Activated CD4-positive, alpha-beta T cell treated with anti-CD3 and anti-CD28 coated beads, Interleukin-2, amount 10 ng/mL, durations not matched to agents 7 days and 5 days (primary cell): ENCODE results near the gene TMEM273. TPM values are rescaled to one million over a fixed set of nuclear protein-coding genes. Genes with fewer than 3 reads are reported as not detected.

Experiments used
- CTCF ChIA-PET: fragments of 350-600 bp; sonication (Branson Sonifier 250); formaldehyde crosslinking; loops from one replicate; lab custom pipeline; 2021; ENCODE audit warnings: antibody characterized with exemption; lab: Charles Lee
- POLR2A ChIA-PET: fragments of 350-600 bp; sonication (Branson Sonifier 250); formaldehyde crosslinking; loops from one replicate; lab custom pipeline; 2021; ENCODE audit warnings: antibody characterized with exemption; lab: Charles Lee
- DNase-seq: peaks from one replicate; pipeline ENCODE4 v3.0.0-alpha.2; 2020
- H3K27ac Mint-ChIP-seq: one replicate; pipeline ENCODE4 v1.8.0; 2021; ENCODE audit warnings: mild to moderate bottlenecking, moderate library complexity, mixed read lengths
- H3K27me3 Mint-ChIP-seq: one replicate; pipeline ENCODE4 v1.8.0; 2021; ENCODE audit warnings: mixed read lengths
- H3K36me3 Mint-ChIP-seq: one replicate; pipeline ENCODE4 v1.8.0; 2021; ENCODE audit warnings: low read depth, mixed read lengths
- H3K4me1 Mint-ChIP-seq: one replicate; pipeline ENCODE4 v1.8.0; 2021; ENCODE audit warnings: mixed read lengths
- H3K4me3 Mint-ChIP-seq: one replicate; pipeline ENCODE4 v1.8.0; 2021; ENCODE audit warnings: mild to moderate bottlenecking, moderate library complexity, mixed read lengths
- H3K9me3 Mint-ChIP-seq: one replicate; pipeline ENCODE4 v1.8.0; 2021; ENCODE audit warnings: mixed read lengths
- total RNA-seq, 2 experiments: library from RNA; stranded (reverse); gene quantifications; one replicate each; pipeline ENCODE4 v1.2.3, GENCODE V29; 2021

The TMEM273 gene
- total RNA-seq, 2 experiments from 2014 or later, result 12.5 to 14.0 TPM

DNA sequence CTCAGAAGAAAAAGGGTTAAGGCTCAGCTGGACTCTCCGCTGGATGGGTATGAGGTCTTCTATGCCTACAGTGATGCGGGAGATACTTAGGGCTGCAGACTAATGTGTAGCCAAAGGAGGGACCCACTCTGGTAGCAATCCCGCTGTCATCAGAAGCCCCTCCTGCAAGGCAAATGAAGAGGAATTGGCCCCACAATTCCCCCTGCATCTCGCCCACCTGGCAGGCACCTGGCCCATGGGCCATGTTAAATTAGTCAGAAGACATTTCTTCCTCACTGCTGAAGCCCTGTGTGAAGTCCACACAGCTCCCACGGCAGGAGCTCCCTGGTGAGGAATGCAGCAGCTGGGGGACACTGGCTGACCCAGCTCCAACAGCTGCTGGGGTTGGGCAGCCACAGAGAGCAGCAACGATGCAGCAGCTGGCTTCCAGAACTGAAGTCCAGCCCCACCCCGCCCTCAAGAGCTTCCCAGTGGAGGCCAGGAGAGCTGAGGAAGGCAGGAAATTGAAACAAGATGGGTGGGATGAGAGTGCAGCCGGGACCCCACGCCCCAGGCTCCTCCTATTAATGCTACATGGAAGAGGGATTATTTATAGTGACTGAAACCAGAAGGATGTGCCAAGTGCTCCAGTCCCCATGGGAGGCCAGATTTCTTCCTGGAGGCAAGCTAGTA, 78.4 kb downstream of the TMEM273 start:
- H3K4me1 Mint-ChIP-seq, result peaks cover 2% of the 10 kb centered on the region
- H3K27me3 Mint-ChIP-seq, result peaks cover 18% of the 10 kb centered on the region
- ChIA-PET POLR2A (no interaction called here), CTCF (no interaction called here)
- H3K4me3 Mint-ChIP-seq, result no peak overlapping the region
- H3K27ac Mint-ChIP-seq, result no peak overlapping the region
- no peaks in the 10 kb centered on the region for H3K36me3 Mint-ChIP-seq
- H3K9me3 Mint-ChIP-seq, result no peaks in the 10 kb centered on the region
- no peak for DNase-seq

DNA sequence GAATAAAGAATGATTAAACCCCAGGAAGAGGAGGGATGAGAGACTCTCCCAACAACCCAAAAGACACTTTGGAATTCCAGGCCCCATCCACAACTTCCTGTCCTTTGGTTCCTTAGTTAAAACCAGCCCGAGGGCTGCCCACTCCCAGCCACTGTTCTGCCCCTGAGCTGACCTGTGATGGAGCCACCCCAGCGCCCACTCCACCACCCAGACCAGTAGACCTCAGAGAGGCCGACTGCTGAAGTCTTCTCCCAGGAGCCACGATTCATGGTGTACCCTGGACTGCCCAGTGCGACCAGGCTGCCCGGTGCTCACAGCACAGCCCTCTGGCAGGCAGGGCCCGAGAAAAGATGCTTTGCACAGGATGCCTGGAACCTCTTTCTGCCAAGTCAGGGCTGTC, 79.5 kb downstream of the TMEM273 start:
- ChIA-PET POLR2A (no interaction called here), CTCF (no interaction called here)
- Mint-ChIP-seq H3K4me3 (no peak overlapping the region), H3K36me3 (no peaks in the 10 kb centered on the region), H3K4me1 (no peaks in the 10 kb centered on the region), H3K9me3 (no peaks in the 10 kb centered on the region), H3K27me3 (peaks cover 9% of the 10 kb centered on the region), H3K27ac (no peak overlapping the region)
- DNase-seq, result no peak

DNA sequence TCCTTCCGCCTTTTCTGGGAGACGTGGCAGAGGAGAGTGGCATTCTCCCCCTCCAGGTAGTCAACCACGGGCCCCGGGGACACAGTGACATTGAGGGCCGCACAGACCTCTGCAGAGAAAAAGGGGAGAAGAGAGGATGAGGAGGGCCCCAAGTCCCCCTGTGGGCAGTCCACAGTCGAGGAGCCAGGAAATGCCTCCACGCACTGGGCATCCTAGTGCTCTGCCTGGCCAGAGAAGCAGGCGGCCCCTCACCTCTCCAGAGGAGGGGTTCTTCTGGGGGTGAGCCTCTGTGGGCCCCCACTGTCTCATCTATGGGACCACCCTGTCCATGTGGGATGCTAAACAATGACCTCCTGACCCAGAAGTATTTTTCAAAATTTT, 80.3 kb downstream of the TMEM273 start:
- no peak for DNase-seq
- no peak overlapping the region for H3K4me3 Mint-ChIP-seq
- H3K27me3 Mint-ChIP-seq, result peaks cover 7% of the 10 kb centered on the region
- H3K36me3 Mint-ChIP-seq, result no peaks in the 10 kb centered on the region
- no peak overlapping the region for H3K27ac Mint-ChIP-seq
- ChIA-PET CTCF (no interaction called here), POLR2A (no interaction called here)
- H3K4me1 Mint-ChIP-seq, result no peaks in the 10 kb centered on the region
- no peaks in the 10 kb centered on the region for H3K9me3 Mint-ChIP-seq

DNA sequence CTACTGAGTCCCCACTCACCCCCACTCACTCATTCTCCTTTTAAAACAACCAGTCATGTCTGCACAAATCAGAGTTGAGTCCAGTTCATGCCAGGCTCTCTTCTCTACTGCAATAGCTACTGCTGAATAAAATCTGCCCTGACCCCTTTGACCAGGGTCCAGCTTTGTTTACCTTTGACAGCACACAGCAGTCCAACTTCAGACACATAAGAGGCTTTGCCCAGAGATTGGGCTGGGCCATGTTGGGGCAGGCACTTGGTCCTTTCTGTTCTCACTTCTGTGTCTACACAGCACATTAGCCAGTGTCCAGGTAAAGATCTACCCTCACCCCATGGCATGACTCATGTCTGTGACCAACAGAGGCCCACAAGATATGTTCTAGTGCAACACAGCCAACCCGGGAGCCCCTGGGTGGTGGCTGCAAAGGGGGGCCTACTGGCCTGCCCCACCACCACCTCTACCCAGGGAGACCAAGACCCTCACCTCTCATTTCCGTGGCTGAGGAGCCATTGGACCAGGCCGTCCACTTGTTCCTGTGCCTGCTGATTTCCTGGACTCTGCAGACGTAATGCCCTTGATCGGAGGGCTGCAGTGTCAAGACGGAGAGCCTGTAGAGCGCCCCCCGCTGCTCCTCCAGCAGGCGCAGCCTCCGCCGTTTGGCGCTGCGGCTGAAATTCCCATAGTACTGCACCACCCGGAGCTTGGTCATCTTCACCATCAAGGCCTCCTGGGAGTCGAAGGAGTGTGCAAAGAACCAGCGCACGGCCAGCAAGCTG, 80.9 kb downstream of the TMEM273 start:
- Mint-ChIP-seq H3K27me3 (peaks cover 2% of the 10 kb centered on the region), H3K36me3 (no peaks in the 10 kb centered on the region), H3K4me3 (no peak overlapping the region), H3K9me3 (no peaks in the 10 kb centered on the region), H3K4me1 (no peaks in the 10 kb centered on the region), H3K27ac (no peak overlapping the region)
- ChIA-PET CTCF (interaction anchor here (0.5 kb wide), 1 partner anchor 451 kb away, joined by 3 read pairs; no protein-coding TSS in a partner anchor), POLR2A (no interaction called here)
- no peak for DNase-seq

DNA sequence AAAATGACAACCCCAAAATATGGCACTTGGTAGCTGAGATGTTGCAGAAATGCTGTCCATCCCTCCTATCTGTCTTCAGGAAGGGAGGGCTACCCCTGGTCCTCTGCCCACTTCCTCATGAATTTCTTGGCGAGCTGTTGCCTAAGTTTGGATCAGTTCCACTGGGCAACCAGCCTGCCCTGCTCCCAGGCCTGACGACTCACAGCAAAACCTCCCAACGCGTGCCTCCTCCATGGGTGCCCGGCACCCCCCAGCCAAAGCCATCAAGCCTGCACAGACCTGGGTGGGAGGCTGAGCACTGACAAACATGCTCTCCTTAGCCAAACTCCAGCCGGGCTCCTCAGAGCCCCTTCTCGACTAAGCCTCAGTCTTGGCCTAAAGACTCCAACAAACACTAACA, 81.7 kb downstream of the TMEM273 start:
- no peak for DNase-seq
- no peaks in the 10 kb centered on the region for H3K4me1 Mint-ChIP-seq
- peaks cover 4% of the 10 kb centered on the region for H3K27me3 Mint-ChIP-seq
- H3K36me3 Mint-ChIP-seq, result no peaks in the 10 kb centered on the region
- H3K4me3 Mint-ChIP-seq, result no peak overlapping the region
- CTCF ChIA-PET, result interaction anchor here (0.5 kb wide), 1 partner anchor 450 kb away, joined by 3 read pairs; no protein-coding TSS in a partner anchor
- H3K9me3 Mint-ChIP-seq, result no peaks in the 10 kb centered on the region
- H3K27ac Mint-ChIP-seq, result no peak overlapping the region
- POLR2A ChIA-PET, result no interaction called here

DNA sequence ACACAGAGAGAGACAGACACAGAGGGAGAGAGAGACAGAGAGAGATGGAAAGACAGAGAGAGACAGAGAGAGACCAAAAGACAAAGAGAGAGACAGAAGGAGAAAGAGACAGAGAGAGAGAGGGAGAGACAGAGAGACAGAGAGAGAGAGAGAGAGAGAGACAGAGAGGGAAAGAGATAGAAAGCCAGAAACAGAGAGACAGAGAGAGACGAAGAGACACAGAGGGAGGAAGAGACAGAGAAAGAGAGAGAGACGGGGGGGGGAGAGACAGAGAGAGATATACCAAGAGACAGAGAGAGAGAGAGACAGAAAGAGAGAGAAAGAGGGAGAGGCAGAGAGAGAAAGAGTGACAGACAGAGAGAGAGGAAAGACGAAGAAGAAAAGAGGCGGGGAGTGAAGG, 83.1 kb downstream of the TMEM273 start:
- POLR2A ChIA-PET, result no interaction called here
- Mint-ChIP-seq H3K4me3 (no peak overlapping the region), H3K27me3 (peaks cover 4% of the 10 kb centered on the region)

More for the DNA sequence above, 83.1 kb downstream of the TMEM273 start:
- Mint-ChIP-seq H3K27ac (no peak overlapping the region), H3K9me3 (no peaks in the 10 kb centered on the region), H3K4me1 (no peaks in the 10 kb centered on the region), H3K36me3 (no peaks in the 10 kb centered on the region)
- CTCF ChIA-PET, result interaction anchor here (0.7 kb wide), 1 partner anchor 366 kb away, joined by 3 read pairs; no protein-coding TSS in a partner anchor
- no peak for DNase-seq

Other genes starting within 250 kb of the TMEM273 start
- gene LRRC18, start 248.6 kb downstream of the TMEM273 start, total RNA-seq, result not detected
- under 1 TPM; 0.12 to 0.15 TPM for gene VSTM4, start 72.9 kb downstream of the TMEM273 start, total RNA-seq
- gene FAM170B, start 54.4 kb downstream of the TMEM273 start, total RNA-seq, result not detected
- gene C10orf71, start 110.8 kb upstream of the TMEM273 start, total RNA-seq, result not detected
- not detected for gene DRGX, start 207.7 kb upstream of the TMEM273 start, total RNA-seq